GM12878 (cell line): ENCODE results near the gene CACNG4. TPM values are rescaled to one million over a fixed set of nuclear protein-coding genes. Genes with fewer than 3 reads are reported as not detected.

ENCODE experiments used
- ATAC-seq: fragments of 200-7000 bp; cut with Tn5 transposase; 3 replicates; pipeline ENCODE4 v1.9.1; 2020; ENCODE audit warnings: mild to moderate bottlenecking, moderate library complexity
- BruUV-seq: library from RNA; stranded (reverse); fragments of 400-500 nt; replicated peaks from 2 replicates; lab custom pipeline; 2021; lab: Mats Ljungman, UMichigan
- CTCF ChIA-PET: fragments of 300-600 bp; sonication (Branson Sonifier 250); formaldehyde crosslinking; extraction: SDS; loops from one replicate; lab custom pipeline; 2021; ENCODE audit warnings: inconsistent platforms; lab: Yijun Ruan, JAX
- POLR2A ChIA-PET: fragments of 350-600 bp; formaldehyde crosslinking; extraction: SDS; loops from one replicate; lab custom pipeline; 2021; ENCODE audit warnings: inconsistent platforms; lab: Charles Lee
- RAD21 ChIA-PET: fragments of 300-600 bp; sonication (Branson Sonifier 250); formaldehyde crosslinking; loops from one replicate; lab custom pipeline; 2023; ENCODE audit warnings: antibody characterized with exemption; ENCODE audit not compliant: unreplicated experiment; lab: Charles Lee
- SMC1A ChIA-PET: fragments of 300-600 bp; sonication (Branson Sonifier 250); formaldehyde crosslinking; loops from one replicate; lab custom pipeline; 2023; ENCODE audit not compliant: unreplicated experiment, uncharacterized antibody; lab: Charles Lee
- DNase-seq: peaks from one replicate; pipeline ENCODE4 v3.0.0-alpha.2; 2011; ENCODE audit warnings: low read depth, low spot score
- FAIRE-seq: peaks from 3 replicates; lab custom pipeline; 2011; peaks lifted over from hg19 to GRCh38; lab: Jason Lieb, UNC
- H2AFZ ChIP-seq: 2 replicates; pipeline ENCODE4 v1.6.0; 2011; ENCODE audit warnings: low read depth, low read length, control low read depth; ENCODE audit not compliant: control insufficient read depth
- H3K27ac ChIP-seq: 2 replicates; pipeline ENCODE4 v1.5.1; 2011; ENCODE audit warnings: control low read depth; ENCODE audit not compliant: control insufficient read depth, insufficient read depth
- H3K27me3 ChIP-seq, 2 experiments: replicated peaks in 1 of 2; 2 replicates each; pipeline versions ENCODE4 v1.6.0 to v1.6.1; 2011; ENCODE audit warnings: low read length in 1 of 2; ENCODE audit not compliant: control insufficient read depth in 2 of 2, insufficient read depth in 2 of 2
- H3K36me3 ChIP-seq, 2 experiments: 2 replicates each; pipeline ENCODE4 v1.5.1; 2011; ENCODE audit warnings: low read length in 1 of 2; ENCODE audit not compliant: control insufficient read depth in 2 of 2, insufficient read depth in 2 of 2
- H3K4me1 ChIP-seq: 2 replicates; pipeline ENCODE4 v1.6.1; 2011; ENCODE audit warnings: mild to moderate bottlenecking, low read length, moderate library complexity, mixed read lengths; ENCODE audit not compliant: control insufficient read depth, insufficient read depth
- H3K4me2 ChIP-seq: 2 replicates; pipeline ENCODE4 v1.6.0; 2011; ENCODE audit warnings: control low read depth; ENCODE audit not compliant: control insufficient read depth, insufficient read depth
- H3K4me3 ChIP-seq: fragments of 200-600 bp; sonication (generic); 2 replicates; pipeline ENCODE4 v1.5.1; 2016
- H3K79me2 ChIP-seq: 2 replicates; pipeline ENCODE4 v1.6.0; 2011; ENCODE audit warnings: low read length; ENCODE audit not compliant: control insufficient read depth, insufficient read depth
- H3K9ac ChIP-seq: 2 replicates; pipeline ENCODE4 v1.8.0; 2011; ENCODE audit warnings: low read length, control low read depth, mixed read lengths; ENCODE audit not compliant: control insufficient read depth, insufficient read depth
- H3K9me3 ChIP-seq: replicated peaks from 3 replicates; pipeline ENCODE4 v1.5.1; 2011; ENCODE audit warnings: mild to moderate bottlenecking, low read length; ENCODE audit not compliant: control insufficient read depth, insufficient read depth
- H4K20me1 ChIP-seq: 2 replicates; pipeline ENCODE4 v1.6.0; 2011; ENCODE audit not compliant: control insufficient read depth, insufficient read depth
- ATF7 ChIP-seq: fragments of 450-650 bp; IDR thresholded peaks from 2 replicates; pipeline ENCODE4 v1.6.1; 2016; ENCODE audit warnings: low read depth, mild to moderate bottlenecking
- HDAC2 ChIP-seq: fragments of 200-600 bp; sonication (generic); IDR thresholded peaks from 2 replicates; pipeline ENCODE4 v1.6.1; 2017
- HDGF ChIP-seq: fragments of 450-650 bp; IDR thresholded peaks from 2 replicates; pipeline ENCODE4 v1.6.1; 2016; ENCODE audit warnings: antibody characterized with exemption
- IKZF1 ChIP-seq: fragments of 450-650 bp; conservative IDR thresholded peaks from 2 replicates; pipeline ENCODE4 v1.6.1; 2017; ENCODE audit warnings: antibody characterized with exemption, mild to moderate bottlenecking
- LARP7 ChIP-seq: fragments of 450-650 bp; IDR thresholded peaks from 2 replicates; pipeline ENCODE4 v1.6.1; 2017; ENCODE audit warnings: mild to moderate bottlenecking
- MEF2B ChIP-seq: fragments of 450-650 bp; IDR thresholded peaks from 2 replicates; pipeline ENCODE4 v1.6.1; 2018; ENCODE audit warnings: mild to moderate bottlenecking, moderate library complexity; ENCODE audit not compliant: partially characterized antibody, poor library complexity, severe bottlenecking
- MXI1 ChIP-seq: fragments of 150-350 bp; IDR thresholded peaks from 2 replicates; pipeline ENCODE4 v1.6.1; 2011; ENCODE audit warnings: low read depth, mild to moderate bottlenecking, inconsistent platforms, low read length, improper control_type of control experiment
- NBN ChIP-seq: fragments of 450-650 bp; IDR thresholded peaks from 2 replicates; pipeline ENCODE4 v1.6.1; 2016
- NFYA ChIP-seq: IDR thresholded peaks from 2 replicates; pipeline ENCODE4 v1.6.1; 2011; ENCODE audit warnings: low read depth, mild to moderate bottlenecking, low read length, improper control_type of control experiment, borderline replicate concordance
- NFYB ChIP-seq: IDR thresholded peaks from 2 replicates; pipeline ENCODE4 v1.6.1; 2011; ENCODE audit warnings: low read depth, mild to moderate bottlenecking, low read length, improper control_type of control experiment, moderate library complexity; ENCODE audit not compliant: insufficient read depth
- NR2C2 ChIP-seq: IDR thresholded peaks from 2 replicates; pipeline ENCODE4 v1.6.1; 2011; ENCODE audit warnings: borderline replicate concordance, low read depth; ENCODE audit not compliant: control insufficient read depth, insufficient read length
- RFX5 ChIP-seq: IDR thresholded peaks from 2 replicates; pipeline ENCODE4 v1.6.1; 2011; ENCODE audit warnings: low read depth, low read length, improper control_type of control experiment
- TCF7 ChIP-seq: IDR thresholded peaks from 2 replicates; pipeline ENCODE4 v1.6.1; 2014; ENCODE audit warnings: antibody characterized with exemption, borderline replicate concordance
- ZNF207 ChIP-seq: fragments of 450-650 bp; IDR thresholded peaks from 2 replicates; pipeline ENCODE4 v1.6.1; 2014; ENCODE audit warnings: antibody characterized with exemption, mild to moderate bottlenecking, borderline replicate concordance
- WGBS: methylation state at CpG from one replicate; pipeline ENCODE4 v1.1.6; 2016; ENCODE audit warnings: low lambda C conversion rate; ENCODE audit not compliant: insufficient replicate concordance, insufficient coverage; ENCODE audit errors: missing lambda C conversion rate; 5-methylcytosine and 5-hydroxymethylcytosine counted together
- in situ Hi-C: fragments of 300-500 bp; cut with MboI; formaldehyde crosslinking; loops from 9 replicates; pipeline ENCODE4 v1.14.3; 2018; ENCODE audit warnings: mixed read lengths
- intact Hi-C: fragments of 100-400 bp; cut with micrococcal nuclease; formaldehyde crosslinking; loops from one replicate; pipeline ENCODE4 v1.14.2; 2022; ENCODE audit not compliant: unreplicated experiment
- polyA plus RNA-seq, 11 experiments: library from polyadenylated mRNA; depleted of rRNA in 4 of 11; unstranded in 6 of 11; stranded (reverse) in 5 of 11; fragments of >200 nt; fragmentation: Nextera tagmentation in 4 of 11; fragmentation: Illumina TruSeq in 1 of 11; extraction: Ambion mirVana in 4 of 11; extraction: Trizol in 1 of 11; gene quantifications; 1 replicate in 1 of 11; 2 replicates in 10 of 11; pipeline versions ENCODE4 v1.2.1 to v1.2.3, GENCODE V29; 2011 to 2016; ENCODE audit warnings: inconsistent platforms in 2 of 11, missing spikeins in 2 of 11, low read depth in 1 of 11
- total RNA-seq, 4 experiments: library from RNA; depleted of rRNA in 3 of 4; stranded (reverse); fragments of >200 nt in 3 of 4; fragmentation: Illumina TruSeq in 1 of 4; extraction: Trizol in 1 of 4; gene quantifications; 2 replicates each; pipeline versions ENCODE4 v1.2.1 to v1.2.3, GENCODE V29; 2013 to 2021
- TF ChIP-seq, protein P1 (sequence below): fragments of 450-650 bp; IDR thresholded peaks from 2 replicates; pipeline ENCODE4 v1.6.1; 2017; ENCODE audit warnings: low read depth, mild to moderate bottlenecking, moderate library complexity
- TF ChIP-seq, protein P2 (sequence below): IDR thresholded peaks from 2 replicates; pipeline ENCODE4 v1.6.1; 2011; ENCODE audit warnings: mild to moderate bottlenecking, low read depth, low read length, moderate library complexity; ENCODE audit not compliant: insufficient replicate concordance
- TF ChIP-seq, protein P3 (sequence below): fragments of 450-650 bp; formaldehyde crosslinking; IDR thresholded peaks from 2 replicates; pipeline ENCODE4 v1.4.0; 2022; ENCODE audit warnings: mild to moderate bottlenecking, moderate library complexity

The CACNG4 gene
- total and polyA plus RNA-seq, 10 of the 15 experiments (the other 5 are each of a cell fraction or from before 2014, with no cell fraction given): 0.08 TPM; not detected in 8

- 44% methylated on average over 3 of the region's 3 CpGs for WGBS
- RAD21 ChIA-PET: no interaction called here
- TF ChIP-seq LARP7 (no peak), HDAC2 (no peak), NFYA (no peak), RFX5 (no peak), NFYB (no peak), HDGF (no peak), ATF7 (no peak), NBN (no peak), MEF2B (no peak), NR2C2 (no peak), MXI1 (no peak), ZNF207 (no peak), TCF7 (no peak), IKZF1 (no peak)
- TF ChIP-seq, protein P1, sequence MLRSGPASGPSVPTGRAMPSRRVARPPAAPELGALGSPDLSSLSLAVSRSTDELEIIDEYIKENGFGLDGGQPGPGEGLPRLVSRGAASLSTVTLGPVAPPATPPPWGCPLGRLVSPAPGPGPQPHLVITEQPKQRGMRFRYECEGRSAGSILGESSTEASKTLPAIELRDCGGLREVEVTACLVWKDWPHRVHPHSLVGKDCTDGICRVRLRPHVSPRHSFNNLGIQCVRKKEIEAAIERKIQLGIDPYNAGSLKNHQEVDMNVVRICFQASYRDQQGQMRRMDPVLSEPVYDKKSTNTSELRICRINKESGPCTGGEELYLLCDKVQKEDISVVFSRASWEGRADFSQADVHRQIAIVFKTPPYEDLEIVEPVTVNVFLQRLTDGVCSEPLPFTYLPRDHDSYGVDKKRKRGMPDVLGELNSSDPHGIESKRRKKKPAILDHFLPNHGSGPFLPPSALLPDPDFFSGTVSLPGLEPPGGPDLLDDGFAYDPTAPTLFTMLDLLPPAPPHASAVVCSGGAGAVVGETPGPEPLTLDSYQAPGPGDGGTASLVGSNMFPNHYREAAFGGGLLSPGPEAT: no peak
- TF ChIP-seq, protein P2, sequence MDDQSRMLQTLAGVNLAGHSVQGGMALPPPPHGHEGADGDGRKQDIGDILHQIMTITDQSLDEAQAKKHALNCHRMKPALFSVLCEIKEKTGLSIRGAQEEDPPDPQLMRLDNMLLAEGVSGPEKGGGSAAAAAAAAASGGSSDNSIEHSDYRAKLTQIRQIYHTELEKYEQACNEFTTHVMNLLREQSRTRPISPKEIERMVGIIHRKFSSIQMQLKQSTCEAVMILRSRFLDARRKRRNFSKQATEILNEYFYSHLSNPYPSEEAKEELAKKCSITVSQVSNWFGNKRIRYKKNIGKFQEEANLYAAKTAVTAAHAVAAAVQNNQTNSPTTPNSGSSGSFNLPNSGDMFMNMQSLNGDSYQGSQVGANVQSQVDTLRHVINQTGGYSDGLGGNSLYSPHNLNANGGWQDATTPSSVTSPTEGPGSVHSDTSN: no peak
- TF ChIP-seq, protein P3, sequence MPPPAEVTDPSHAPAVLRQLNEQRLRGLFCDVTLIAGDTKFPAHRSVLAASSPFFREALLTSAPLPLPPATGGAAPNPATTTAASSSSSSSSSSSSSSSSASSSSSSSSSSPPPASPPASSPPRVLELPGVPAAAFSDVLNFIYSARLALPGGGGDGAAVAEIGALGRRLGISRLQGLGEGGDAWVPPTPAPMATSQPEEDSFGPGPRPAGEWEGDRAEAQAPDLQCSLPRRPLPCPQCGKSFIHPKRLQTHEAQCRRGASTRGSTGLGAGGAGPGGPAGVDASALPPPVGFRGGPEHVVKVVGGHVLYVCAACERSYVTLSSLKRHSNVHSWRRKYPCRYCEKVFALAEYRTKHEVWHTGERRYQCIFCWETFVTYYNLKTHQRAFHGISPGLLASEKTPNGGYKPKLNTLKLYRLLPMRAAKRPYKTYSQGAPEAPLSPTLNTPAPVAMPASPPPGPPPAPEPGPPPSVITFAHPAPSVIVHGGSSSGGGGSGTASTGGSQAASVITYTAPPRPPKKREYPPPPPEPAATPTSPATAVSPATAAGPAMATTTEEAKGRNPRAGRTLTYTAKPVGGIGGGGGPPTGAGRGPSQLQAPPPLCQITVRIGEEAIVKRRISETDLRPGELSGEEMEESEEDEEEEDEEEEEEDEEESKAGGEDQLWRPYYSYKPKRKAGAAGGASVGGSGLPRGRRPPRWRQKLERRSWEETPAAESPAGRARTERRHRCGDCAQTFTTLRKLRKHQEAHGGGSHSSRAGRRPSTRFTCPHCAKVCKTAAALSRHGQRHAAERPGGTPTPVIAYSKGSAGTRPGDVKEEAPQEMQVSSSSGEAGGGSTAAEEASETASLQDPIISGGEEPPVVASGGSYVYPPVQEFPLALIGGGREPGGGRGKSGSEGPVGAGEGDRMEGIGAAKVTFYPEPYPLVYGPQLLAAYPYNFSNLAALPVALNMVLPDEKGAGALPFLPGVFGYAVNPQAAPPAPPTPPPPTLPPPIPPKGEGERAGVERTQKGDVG (CRISPR knock-in tag): no peak
- TF ChIP-seq, all 136 proteins: peak for 0
- no peaks in the 10 kb centered on the region for H3K27me3 ChIP-seq
- peaks cover 0 to 3% of the 10 kb centered on the region in 2 experiments; a peak in 1 of 4 replicates for H3K36me3 ChIP-seq
- H3K27ac ChIP-seq: no peak overlapping the region
- no peak for DNase-seq
- ChIA-PET SMC1A (no interaction called here), CTCF (no interaction called here), POLR2A (no interaction called here)
- H3K79me2 ChIP-seq: no peaks in the 10 kb centered on the region
- H4K20me1 ChIP-seq: no peaks in the 10 kb centered on the region
- H3K4me2 ChIP-seq: no peak overlapping the region
- ATAC-seq: no peak
- in situ Hi-C loops (no loop called here), intact Hi-C loops (no loop called here)
- H2AFZ ChIP-seq: no peak overlapping the region
- FAIRE-seq: no peak
- H3K4me3 ChIP-seq: no peak overlapping the region
- no peaks in the 10 kb centered on the region for H3K4me1 ChIP-seq
- no TSS peak for BruUV-seq
- H3K9ac ChIP-seq: no peak overlapping the region
- no peaks in the 10 kb centered on the region for H3K9me3 ChIP-seq
Observed at GRCh38 chr17:67072885-67073284, 108.4 kb downstream of the CACNG4 start.
